Measurements from ENCODE around the gene SDCCAG8. TPM values are rescaled to one million over a fixed set of nuclear protein-coding genes. Genes with fewer than 3 reads are reported as not detected.

The SDCCAG8 gene
- total and polyA plus RNA-seq, 8 donors, result 24.3 to 37.1 (median 30.0) TPM

GRCh38 chr1:243292117-243292516 lies 36.3 kb downstream of the SDCCAG8 start:
- DNase-seq (no peak), ATAC-seq (no peak), FAIRE-seq (no peak)
- H3K4me1 ChIP-seq, result no peaks in the 10 kb centered on the region
- no peaks in the 10 kb centered on the region for H3K27me3 ChIP-seq
- no peak overlapping the region for H3K4me3 ChIP-seq
- H3K36me3 ChIP-seq, result peaks cover 0 to 22% (median 4%) of the 10 kb centered on the region in 3 donors
- TF ChIP-seq CTCF (IDR thresholded peaks at IDR 0.05), result no peak
- no peaks in the 10 kb centered on the region for H3K9me3 ChIP-seq
- 97 to 100% methylated on average over 5 of the region's 5 CpGs for whole genome bisulfite sequencing, 2 donors
- intact Hi-C loops (cut with DNase I), result no loop called here
- H3K27ac ChIP-seq, result no peak overlapping the region

DNA sequence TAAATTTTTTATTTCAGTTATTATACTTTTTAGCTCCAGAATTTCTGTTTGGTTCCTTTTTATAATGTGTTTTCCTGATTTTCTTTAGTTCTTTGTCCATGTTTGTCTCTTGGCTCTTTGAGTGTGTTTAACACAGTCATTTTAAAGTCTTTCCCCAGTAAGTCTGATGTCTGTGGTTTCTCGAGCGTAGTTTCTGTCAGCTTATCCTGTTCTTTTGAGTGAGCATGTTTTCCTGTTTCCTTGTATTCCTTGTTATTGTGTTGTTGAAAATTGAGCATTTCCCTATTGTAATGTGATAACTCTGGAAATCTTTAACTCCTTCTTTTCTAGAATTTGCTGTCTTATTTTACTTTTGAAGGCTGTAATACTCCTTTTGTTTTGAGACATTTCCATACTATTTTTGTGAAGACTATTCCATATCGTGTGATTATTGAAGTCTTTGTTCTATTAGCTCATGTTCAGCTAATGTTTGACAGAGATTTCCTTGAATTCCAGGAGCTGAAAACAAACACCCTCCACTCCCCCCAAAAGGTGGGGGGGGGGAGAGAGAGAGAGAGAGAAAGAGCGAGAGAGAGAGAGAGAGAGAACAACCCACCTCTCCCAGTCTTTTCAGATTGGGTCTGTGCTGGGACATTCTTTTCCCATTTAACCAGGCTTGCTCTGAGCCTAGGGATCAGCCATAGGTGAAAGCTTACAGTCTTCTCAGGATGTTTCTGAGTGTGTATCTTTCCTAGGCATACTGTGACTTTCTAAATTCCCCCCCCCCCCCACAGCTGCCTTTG lies 38.3 kb downstream of the SDCCAG8 start:
- FAIRE-seq (no peak), ATAC-seq (no peak), DNase-seq (no peak)
- TF ChIP-seq CTCF (IDR thresholded peaks at IDR 0.05), result no peak
- Histone ChIP-seq H3K27me3 (no peaks in the 10 kb centered on the region), H3K27ac (no peak overlapping the region), H3K9me3 (no peaks in the 10 kb centered on the region), H3K4me1 (no peaks in the 10 kb centered on the region), H3K36me3 (peaks cover 0 to 15% (median 4%) of the 10 kb centered on the region in 3 donors), H3K4me3 (no peak overlapping the region)
- WGBS, 2 donors, result 51 to 66% methylated on average over 4 of the region's 4 CpGs
- intact Hi-C loops (cut with DNase I), result no loop called here

DNA sequence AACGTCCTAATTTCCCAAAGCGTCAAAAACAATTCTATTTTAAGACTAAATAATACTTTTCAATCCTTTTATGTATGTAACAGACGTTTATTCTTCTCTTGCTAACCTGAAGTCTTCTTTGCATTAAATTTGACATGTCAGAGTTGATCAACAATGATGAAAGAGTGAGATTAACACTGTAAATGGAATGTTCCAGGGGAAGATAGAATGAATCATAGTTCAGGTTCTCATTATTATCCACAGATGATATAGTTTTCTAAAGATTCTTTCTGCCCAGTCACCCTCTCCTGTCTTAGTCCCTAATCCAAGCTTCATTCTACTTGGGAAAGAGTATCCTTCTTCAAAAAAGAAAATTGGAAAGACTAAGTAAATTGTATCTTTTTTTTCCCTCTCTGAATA lies 38.9 kb downstream of the SDCCAG8 start:
- Histone ChIP-seq H3K4me1 (no peaks in the 10 kb centered on the region), H3K4me3 (no peak overlapping the region), H3K9me3 (no peaks in the 10 kb centered on the region), H3K36me3 (peaks cover 0 to 10% (median 1%) of the 10 kb centered on the region in 3 donors), H3K27ac (no peak overlapping the region), H3K27me3 (no peaks in the 10 kb centered on the region)
- 69 to 86% methylated on average over 3 of the region's 3 CpGs for WGBS, 2 donors
- intact Hi-C loops (cut with DNase I), result no loop called here
- ATAC-seq, result no peak
- no peak for TF ChIP-seq CTCF (IDR thresholded peaks at IDR 0.05)
- no peak for DNase-seq
- no peak for FAIRE-seq

DNA sequence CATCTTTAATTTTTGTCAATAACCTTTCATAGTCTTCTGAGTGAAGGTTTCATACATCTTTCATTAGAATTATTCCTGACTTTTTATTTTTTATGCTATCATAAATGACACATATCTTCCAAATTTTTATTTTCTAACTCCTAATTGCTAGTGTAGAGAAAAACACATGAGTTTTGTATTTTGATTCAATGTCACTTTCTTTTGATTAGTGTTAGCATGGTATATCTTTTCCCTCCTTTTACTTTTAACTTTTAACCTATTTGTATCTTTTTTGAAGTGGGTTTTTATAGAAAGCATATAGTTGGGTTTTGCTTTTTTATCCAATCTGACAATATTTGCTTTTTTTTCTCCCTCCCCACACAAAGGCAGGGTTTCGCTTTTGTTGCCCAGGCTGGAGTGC lies 43.2 kb downstream of the SDCCAG8 start:
- Histone ChIP-seq H3K27ac (no peak overlapping the region), H3K4me1 (no peaks in the 10 kb centered on the region), H3K4me3 (no peak overlapping the region), H3K9me3 (no peaks in the 10 kb centered on the region), H3K36me3 (peaks cover 0 to 10% (median 0%) of the 10 kb centered on the region in 3 donors), H3K27me3 (no peaks in the 10 kb centered on the region)
- intact Hi-C loops (cut with DNase I), result no loop called here
- DNase-seq, result no peak
- 100% methylated on average over 1 of the region's 1 CpG for WGBS, 2 donors
- no peak for TF ChIP-seq CTCF (IDR thresholded peaks at IDR 0.05)
- ATAC-seq, result no peak
- FAIRE-seq, result no peak

DNA sequence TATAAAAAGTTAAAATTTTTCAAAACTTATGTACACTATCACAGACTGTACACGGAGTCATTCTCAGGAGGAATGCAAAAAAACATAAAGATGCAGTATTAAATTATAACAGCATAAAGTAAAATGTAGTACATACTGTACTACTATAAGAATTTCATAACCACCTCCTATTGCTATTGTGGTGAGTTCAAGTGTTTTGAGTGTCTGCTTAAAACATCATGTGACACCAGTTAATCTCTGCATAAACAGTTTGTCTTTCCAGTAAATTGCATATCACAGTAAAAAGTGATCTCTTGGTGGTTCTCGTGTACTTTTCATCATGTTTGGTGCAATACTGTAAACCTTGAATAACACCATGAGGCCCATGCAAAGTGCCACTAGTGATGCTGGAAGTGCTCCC lies 45.2 kb downstream of the SDCCAG8 start:
- Histone ChIP-seq H3K27me3 (no peaks in the 10 kb centered on the region), H3K27ac (no peak overlapping the region), H3K36me3 (peaks cover 0 to 10% (median 0%) of the 10 kb centered on the region in 3 donors), H3K4me3 (no peak overlapping the region), H3K4me1 (no peaks in the 10 kb centered on the region), H3K9me3 (no peaks in the 10 kb centered on the region)
- FAIRE-seq (no peak), ATAC-seq (no peak), DNase-seq (no peak)
- 99% methylated on average over 2 of the region's 2 CpGs for WGBS, 2 donors
- TF ChIP-seq CTCF (IDR thresholded peaks at IDR 0.05), result no peak
- intact Hi-C loops (cut with DNase I), result no loop called here
